ENCODE data around the gene HSP90AB1.
A peak's percentile ranks its signal among the peaks of the same experiment; 100 is the strongest.

Gene HSP90AB1

DNA sequence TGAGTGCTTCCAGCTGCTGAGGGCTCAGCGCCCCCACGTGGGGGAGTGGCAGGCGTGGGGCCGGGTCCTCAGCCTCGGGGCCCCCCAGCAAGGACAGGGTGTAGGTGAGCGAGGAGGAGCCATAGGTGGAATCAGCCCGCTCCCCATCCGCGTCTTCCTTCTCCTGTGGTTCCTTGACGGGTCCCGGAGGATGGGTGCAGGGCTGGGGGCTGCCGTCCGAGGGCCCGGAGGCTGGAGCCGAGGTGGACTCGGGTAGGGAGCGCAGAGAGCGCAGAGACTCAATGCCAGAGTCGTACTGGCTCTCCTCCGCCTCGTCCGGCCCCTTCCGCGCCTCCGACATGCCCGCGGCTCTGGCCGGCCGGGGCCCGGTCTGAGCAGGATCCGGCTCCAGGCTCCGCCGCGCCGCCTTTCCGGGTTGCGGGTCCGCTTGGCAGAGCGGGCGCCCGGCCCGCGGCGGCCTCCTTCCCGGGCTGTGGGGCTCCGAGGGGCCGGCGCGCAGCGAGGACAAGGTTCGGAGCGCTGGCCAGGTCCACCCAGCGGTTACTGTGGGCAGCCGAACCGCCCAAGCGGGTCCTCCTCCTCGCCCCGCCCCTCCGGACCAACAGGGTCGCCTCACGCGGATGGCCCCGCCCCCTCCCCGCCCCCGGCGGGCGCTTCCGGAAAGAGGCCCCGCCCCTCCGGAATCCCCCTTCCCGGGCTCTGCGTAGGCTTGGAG lies 18.3 kb downstream of the HSP90AB1 start, which contains the start of gene NFKBIE:
Gene NFKBIE, minus strand, starts transcription at position 545 of the 715 bp plus-strand sequence. Its CDS starts 205 bp downstream, at position 340.
- peak; percentile 86 to 92 for DNase-seq (ENCODE audit: extremely low read depth in 1 of 2, low read depth in 1 of 2)

DNA sequence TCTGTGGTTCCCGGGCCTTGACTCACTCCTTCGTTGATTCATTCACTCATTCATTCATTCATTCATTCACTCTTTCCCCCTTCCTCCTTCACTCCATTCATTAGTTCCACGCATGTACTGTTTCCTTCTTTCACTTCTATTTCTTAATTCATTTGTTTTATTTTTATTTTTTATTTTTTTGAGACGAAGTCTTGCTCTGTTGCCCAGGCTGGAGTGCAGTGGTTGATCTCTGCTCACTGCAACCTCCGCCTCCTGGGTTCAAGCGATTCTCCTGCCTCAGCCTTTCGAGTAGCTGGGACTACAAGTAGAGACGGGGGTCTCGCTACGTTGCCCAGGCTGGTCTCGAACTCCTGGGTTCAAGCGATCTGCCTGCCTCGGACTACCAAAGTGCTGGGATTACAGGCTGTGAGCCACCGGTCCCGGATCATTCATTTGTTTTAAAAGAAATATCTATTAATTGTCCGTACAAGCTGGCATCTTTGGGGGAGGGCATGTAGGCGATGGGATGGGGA lies 18.9 kb downstream of the HSP90AB1 start:
- DNase-seq (ENCODE audit: extremely low read depth in 1 of 2, low read depth in 1 of 2): no peak

DNA sequence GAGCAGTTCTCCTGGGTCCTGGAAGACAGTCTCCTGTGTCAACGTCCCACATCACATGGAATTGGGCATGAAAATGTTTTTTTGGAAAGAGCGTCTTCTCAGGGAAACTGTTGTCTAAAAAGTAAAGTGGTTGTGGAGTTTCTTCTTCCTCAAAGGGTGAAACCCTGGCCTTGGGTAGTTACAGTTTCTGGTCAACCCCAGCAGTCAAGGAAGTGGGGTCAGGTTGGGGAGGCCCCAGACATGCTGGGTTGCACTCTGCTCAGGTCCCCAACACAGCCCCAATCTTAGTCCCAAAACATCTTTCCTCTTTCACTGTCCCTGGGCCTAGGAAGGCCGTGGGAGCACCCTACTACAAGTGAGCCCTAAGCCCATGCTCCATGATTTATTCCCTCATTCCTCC lies 19.4 kb downstream of the HSP90AB1 start:
- no peak for DNase-seq (ENCODE audit: extremely low read depth in 1 of 2, low read depth in 1 of 2)

DNA sequence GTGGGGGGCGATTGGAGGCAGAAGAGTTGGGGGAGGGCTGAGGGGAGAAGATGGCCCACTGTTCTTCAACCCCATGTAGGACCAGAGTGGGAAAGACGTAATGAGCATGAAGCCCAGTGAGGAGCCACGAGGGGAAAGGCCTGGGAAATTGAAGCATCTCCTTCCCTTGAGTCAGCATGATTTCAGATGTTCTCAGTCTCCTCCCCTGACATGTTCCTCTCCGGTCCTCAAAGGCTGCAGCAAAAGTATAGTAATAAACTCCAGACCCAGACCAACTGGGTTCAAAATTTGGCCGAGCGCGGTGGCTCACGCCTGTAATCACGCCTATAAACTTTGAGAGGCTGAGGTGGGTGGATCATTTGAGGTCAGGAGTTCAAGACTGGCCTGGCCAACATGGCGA lies 20.4 kb downstream of the HSP90AB1 start:
- no peak for DNase-seq (ENCODE audit: extremely low read depth in 1 of 2, low read depth in 1 of 2)

DNA sequence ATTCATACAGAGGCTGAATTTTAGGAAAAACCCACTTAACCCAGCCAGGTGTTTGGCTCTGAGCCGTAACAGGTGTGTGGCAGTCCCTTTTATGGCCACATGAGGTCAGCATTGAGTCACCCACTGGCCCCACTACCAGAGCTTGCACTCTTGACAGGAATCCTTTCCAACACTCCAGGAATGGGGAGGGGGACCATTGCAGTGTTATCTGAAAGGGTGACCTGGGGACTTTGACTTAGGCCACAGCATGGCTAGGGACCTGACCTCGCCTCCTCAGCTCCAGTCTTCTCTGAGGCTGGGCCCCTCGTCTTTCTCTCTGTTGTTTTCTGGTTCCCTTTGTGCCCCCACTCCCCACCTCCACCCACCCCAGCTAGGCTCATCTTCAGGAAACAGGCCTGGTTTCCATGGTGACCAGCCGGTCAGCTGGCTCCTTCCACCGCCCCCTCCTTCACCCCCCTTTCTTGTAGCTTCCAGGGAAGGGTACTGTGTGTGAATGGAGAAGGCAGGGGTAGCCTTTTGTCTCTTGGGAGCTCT lies 21.3 kb downstream of the HSP90AB1 start:
- no peak for DNase-seq (ENCODE audit: extremely low read depth in 1 of 2, low read depth in 1 of 2)

DNA sequence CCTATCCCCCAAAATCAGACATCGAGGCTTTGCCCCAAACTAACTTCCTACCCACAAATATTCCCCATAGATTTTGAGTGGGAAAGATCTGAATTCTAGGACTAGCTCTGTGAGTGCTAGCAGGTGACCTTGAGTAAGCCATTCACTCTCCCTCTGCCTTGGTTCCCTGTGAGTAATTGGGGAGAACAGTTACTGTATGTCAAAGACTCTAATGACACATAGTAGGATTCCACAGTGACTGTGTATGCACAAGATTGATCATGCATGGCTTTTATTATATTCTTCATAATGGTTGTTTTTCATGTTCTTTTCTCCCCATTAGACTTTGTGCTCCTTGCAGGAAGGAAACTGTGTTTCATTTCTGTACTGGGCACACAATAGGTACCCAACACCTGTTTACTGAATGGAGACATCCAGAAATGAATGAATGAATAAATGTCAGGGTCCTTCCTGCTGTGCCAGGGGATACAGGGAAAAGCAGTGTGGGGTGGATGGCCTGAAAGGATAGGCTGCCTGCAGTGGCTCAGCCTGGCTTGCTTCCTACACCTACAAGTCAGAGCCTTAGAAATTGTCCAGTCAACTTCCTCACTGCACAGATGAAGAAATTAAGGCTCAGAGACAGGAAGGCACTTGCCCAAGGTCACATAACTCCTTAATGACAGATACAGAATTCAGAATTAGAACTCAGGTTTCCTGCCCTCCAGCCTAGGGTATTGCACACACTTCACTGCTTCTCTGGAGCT lies 22.4 kb downstream of the HSP90AB1 start:
- no peak for DNase-seq (ENCODE audit: extremely low read depth in 1 of 2, low read depth in 1 of 2)

DNA sequence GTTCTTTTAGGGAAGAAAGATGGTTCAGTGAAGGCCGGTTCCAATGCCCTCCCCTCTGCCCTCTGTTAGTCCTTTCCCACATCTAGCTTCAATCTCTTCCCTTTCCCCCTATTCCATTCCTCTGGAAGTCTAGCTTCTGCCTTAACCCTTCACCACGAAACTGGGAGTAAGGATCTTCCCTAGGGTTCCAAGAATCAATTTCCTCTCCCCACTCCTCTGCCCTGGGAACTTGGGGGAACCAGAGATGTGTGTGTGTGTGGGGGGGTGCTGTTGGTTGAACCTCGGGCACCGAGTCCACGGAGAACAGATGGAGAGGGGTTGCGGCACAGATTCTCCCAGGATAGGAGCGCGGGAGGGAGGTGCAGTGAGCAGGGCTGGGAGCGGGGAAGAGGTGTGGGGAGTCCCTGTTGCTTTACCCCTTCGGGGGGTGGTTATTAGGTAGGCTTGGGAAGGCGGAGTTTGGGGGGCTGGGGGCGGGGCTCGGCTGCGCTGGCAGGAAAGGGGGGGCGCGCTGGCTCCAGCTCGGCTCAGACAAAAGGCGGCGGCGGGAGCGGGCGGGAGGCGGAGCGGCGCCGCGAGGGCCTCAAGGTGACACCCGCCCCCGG lies 23.1 kb downstream of the HSP90AB1 start, which contains the start of gene TMEM151B:
Gene TMEM151B, plus strand, starts transcription at position 530 of the 605 bp plus-strand sequence. CDS start 293 bp downstream, outside the sequence.
- no peak for DNase-seq (ENCODE audit: extremely low read depth in 1 of 2, low read depth in 1 of 2)

DNA sequence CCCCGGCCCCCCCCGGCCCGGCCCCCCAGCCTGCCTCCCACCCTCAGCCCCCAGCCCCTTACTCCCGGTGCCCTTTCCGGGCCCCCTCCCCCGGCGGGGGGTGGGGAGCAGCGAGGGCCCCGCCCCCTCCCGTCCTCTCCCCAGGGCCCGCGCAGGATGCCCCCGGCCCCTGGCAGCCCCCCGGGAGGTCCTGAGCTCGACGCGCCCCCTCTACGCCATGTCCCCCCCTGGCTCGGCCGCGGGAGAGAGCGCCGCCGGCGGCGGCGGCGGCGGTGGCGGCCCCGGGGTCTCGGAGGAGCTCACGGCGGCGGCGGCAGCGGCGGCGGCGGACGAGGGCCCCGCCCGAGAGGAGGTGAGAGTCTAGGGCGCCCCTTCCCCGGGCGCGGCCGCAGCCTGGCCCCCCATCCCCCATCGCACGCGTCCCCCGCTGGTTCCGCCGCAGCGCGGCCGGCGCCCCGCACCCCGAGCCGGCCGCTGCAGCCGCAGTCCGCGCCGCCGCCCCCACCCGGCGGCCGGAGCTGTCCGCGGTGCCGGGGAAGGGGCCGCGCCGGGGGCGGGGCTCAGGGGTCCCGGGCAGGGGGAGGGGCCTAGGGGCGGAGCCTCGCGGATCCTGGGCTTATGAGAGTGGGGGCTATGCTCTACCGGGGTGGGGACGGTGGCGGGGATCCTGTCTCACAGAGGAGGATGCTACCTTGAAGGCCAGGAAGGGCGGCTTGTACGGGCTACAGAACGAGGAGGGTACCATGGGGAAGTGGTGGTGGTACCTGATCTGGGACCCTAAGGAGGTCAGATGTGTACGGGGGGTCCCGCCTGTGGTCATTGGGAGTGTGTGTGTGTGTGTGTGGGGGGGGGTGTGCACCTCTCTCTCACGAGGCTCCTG lies 23.9 kb downstream of the HSP90AB1 start:
- DNase-seq (ENCODE audit: extremely low read depth in 1 of 2, low read depth in 1 of 2): no peak

DNA sequence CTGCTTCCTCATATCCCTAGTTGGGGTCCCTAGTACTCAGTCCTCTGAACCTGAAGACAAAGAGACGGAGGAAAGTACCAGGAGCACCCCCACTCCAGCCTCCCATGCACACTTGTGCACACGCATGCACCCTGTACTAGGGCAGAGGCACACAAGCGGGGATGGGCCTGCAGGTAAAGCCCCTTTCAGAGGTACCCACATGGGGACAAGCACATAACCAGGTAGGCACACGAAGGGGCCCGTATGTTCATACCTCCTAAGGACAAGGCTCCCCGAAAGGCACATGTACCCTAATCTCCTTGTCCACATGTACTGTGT lies 24.5 kb downstream of the HSP90AB1 start:
- DNase-seq (ENCODE audit: extremely low read depth in 1 of 2, low read depth in 1 of 2): no peak

DNA sequence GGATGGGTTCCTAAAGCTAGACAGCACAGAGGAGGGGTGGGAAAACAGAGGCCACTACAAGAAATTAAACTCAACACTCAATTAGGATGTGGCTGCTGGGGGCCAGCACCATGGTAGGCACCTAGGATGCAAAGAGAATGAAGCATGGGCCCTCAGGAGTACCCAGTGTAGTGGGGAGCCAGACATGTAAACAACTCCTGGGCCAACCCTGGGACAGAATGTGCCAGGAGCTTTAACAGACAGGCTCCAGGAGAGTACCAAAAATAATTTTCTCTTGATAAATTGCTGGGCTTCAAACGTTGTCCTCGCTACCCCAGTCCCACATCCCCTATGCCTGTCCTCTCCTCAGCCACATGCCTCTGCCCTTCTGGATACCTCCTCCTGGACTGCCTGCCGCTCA lies 25.0 kb downstream of the HSP90AB1 start:
- no peak for DNase-seq (ENCODE audit: extremely low read depth in 1 of 2, low read depth in 1 of 2)

DNA sequence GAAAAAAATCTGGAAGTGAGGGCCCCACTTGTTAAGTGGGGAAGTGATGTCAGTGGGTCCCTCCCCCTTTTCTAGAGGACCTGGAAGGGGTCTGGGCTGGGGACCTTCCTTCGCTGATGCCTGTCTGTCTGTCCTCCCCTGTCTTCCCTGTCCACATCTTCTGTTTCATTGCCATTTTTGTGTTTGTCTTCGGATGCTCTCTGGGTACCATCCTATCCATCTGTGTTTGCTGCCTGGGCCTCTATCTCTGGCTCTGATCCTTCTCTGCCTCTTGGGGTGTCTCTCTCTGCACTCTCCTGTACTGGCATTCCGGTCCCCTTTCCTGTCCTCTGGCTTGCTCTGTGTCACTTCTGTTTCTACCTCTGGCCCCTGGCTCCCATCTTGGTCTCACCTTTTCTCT lies 25.6 kb downstream of the HSP90AB1 start:
- DNase-seq (ENCODE audit: extremely low read depth in 1 of 2, low read depth in 1 of 2): no peak

DNA sequence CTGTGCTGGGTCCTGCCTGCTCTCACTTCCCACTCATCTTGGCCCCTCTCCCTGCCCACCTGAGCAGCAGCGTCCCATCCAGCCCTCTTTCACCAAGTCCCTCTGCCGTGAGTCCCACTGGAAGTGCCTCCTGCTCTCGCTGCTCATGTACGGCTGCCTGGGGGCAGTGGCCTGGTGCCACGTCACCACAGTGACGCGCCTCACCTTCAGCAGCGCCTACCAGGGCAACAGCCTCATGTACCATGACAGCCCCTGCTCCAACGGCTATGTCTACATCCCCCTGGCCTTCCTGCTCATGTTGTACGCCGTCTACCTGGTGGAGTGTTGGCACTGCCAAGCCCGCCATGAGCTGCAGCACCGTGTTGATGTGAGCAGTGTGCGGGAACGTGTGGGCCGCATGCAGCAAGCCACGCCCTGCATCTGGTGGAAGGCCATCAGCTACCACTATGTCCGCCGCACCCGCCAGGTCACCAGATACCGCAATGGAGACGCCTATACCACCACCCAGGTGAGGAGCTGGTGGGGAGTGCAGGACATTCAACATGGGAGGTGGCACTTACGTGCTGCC lies 26.2 kb downstream of the HSP90AB1 start:
- DNase-seq (ENCODE audit: extremely low read depth in 1 of 2, low read depth in 1 of 2): no peak

DNA sequence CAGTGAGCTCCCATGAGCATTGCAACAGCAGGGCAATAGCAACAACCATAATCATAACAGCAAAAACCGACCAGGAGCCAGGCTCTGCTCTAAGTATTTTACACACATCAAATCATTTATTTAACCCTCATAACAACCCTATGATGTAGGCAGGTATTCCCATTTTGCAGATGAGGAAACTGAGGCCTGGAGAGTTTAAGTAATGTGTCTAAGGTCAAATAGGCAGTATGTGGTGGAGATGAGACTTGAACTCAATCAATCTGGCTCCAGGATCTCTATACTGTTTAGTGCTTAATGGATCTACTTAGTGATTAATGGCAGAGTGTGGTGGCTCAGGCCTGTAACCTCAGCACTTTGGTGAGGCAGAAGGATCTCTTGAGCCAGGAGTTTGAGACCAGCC lies 26.7 kb downstream of the HSP90AB1 start:
- DNase-seq (ENCODE audit: extremely low read depth in 1 of 2, low read depth in 1 of 2): no peak

DNA sequence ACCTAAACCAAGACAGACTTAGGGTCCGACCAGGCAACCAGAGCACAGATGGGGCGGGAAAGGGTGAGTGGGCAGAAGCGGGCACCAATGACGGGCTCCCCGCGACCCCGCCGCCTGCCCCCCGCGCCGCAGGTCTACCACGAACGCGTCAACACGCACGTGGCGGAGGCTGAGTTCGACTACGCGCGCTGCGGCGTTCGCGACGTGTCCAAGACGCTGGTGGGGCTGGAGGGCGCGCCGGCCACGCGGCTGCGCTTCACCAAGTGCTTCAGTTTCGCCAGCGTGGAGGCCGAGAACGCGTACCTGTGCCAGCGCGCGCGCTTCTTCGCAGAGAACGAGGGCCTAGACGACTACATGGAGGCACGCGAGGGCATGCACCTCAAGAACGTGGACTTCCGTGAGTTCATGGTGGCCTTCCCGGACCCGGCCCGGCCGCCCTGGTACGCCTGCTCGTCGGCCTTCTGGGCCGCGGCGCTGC lies 28.4 kb downstream of the HSP90AB1 start:
- no peak for DNase-seq (ENCODE audit: extremely low read depth in 1 of 2, low read depth in 1 of 2)

DNA sequence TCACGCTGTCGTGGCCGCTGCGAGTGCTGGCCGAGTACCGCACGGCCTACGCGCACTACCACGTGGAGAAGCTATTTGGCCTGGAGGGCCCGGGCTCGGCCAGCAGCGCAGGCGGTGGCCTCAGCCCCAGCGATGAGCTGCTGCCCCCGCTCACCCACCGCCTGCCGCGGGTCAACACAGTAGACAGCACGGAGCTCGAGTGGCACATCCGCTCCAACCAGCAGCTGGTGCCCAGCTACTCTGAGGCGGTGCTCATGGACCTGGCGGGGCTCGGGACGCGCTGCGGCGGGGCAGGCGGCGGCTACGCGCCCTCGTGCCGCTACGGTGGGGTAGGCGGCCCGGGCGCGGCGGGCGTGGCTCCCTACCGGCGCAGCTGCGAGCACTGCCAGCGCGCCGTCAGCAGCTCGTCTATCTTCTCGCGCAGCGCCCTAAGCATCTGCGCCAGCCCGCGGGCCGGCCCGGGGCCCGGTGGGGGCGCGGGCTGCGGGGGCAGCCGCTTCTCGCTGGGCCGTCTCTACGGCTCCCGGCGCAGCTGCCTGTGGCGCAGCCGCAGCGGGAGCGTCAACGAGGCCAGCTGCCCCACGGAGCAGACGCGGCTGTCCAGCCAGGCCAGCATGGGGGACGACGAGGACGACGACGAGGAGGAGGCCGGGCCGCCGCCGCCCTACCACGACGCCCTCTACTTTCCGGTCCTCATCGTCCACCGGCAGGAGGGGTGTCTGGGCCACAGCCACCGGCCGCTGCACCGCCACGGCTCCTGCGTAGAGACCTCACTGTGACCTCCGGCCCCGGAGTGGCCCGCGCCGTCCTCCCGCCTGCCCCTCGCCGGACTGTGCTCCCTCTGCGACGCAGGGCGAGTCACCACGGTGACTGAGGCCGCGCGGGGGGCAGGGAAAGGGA lies 29.1 kb downstream of the HSP90AB1 start:
- no peak for DNase-seq (ENCODE audit: extremely low read depth in 1 of 2, low read depth in 1 of 2)

DNA sequence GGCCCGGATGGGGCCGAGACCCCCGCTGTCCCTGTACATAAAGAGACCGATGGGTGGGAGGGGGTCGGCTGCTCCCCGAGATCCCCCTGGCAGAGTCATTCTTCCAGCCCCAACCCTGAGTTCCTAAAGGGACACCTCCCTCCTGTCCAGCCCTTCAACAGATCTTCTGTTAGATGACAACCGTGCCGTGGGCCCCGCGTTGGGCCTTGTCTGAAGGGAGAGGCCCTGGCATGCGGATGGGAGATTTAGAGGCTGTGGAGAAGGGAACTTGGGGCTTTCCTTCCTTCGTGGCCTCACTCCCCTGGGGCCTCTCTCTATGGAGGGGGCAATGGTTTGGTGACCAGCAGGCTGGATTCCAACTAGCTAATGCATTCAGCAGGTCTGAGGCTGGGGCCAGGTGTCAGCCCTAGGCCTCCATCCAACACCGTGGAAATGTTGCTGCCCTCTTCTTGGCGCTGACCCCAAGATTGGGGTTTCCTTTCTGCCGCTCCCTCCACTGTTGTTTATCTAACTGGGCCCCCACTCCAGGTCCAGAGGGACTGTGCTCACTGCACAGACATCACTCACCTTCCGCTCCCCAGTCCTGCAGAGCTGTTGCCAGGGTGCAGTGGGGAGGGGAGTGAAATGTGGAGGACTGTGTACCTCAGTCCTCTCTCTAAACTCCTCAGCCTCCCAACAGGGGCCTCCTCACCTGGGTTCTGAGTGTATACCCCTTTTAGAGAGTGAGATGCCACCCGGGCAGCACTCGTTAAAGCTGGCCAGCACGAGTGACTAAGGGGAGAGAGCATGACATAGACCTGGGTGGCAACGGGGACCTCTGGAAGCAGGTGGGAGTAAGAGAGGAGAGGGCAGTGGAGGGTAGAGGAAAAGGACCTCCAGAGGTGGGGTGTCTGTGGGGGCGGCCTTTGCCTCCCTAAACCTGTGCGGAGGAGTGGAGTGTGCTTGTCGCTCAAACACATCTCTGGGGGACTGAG lies 30.1 kb downstream of the HSP90AB1 start:
- no peak for DNase-seq (ENCODE audit: extremely low read depth in 1 of 2, low read depth in 1 of 2)

DNA sequence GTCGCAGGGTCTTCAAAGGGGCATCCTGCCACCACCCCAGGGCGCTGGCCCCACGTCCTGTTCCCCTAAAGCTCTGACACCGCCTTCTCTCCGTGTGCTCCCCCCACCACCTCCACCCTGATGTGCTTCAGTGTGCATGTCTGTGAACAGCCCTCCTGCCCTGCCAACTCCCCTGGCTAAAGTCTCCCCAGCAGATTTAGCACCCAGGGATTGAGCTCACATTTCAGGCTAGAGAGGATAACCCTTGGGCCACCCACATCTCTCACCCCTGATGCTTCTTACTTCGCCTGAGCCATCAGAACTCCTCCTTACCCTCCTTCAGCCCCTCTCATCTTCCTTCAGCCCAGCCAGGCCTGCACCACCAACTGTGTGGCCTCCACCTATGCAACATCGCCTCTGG lies 30.9 kb downstream of the HSP90AB1 start:
- DNase-seq (ENCODE audit: extremely low read depth in 1 of 2, low read depth in 1 of 2): no peak

DNA sequence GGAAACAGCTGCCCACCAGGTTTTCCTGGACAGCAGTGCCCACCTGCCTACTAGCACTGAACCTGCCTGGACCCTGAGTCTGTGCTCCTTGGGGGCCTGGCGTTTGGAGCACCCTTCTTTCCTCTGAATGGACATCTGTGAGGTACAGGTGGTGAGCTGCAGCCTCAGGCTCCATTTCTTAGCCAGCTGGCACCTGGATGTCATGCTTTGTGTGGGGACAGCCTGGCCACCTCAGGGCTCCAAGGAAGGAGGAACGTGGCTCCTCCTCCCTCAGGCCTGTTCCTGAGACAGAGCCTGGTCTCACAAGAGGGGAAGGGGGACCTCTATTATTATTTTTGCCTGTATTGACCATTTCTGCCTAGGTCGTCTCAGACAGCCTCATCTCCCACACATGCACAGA lies 31.4 kb downstream of the HSP90AB1 start:
- no peak for DNase-seq (ENCODE audit: extremely low read depth in 1 of 2, low read depth in 1 of 2)

Measured in stimulated activated CD8-positive, alpha-beta memory T cell treated with anti-CD3 and anti-CD28 coated beads, Interleukin-7, amount 100 ng/mL, for 48 hours (primary cell).